HG02588 (cell line): ENCODE measurements around the gene VTI1A.

Experiments
- ATAC-seq: cut with Tn5 transposase; IDR thresholded peaks from one replicate; pipeline ENCODE4 v1.9.1; 2021; ENCODE audit warnings: mild to moderate bottlenecking, moderate library complexity; ENCODE audit not compliant: unreplicated experiment

VTI1A gene

DNA sequence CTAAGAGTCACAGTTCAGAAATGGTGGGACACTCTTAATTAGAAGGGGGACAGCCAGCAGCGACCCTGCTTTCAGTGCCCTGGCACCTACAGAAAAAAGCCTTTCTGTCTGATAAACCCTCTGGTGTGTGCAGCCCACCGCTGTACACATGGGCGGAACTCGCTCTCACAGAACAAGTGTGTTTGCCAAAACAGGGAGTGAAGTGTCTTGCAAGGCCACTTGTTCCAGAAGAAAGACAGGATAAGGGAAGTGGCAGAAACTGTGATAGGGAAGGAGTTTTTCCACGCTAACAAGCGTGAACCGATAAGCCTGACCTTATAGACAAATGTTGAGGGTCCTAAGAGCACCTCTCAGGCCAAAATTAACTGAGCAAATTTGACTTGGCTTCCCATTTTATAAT lies 299.3 kb downstream of the VTI1A start:
- no peak for ATAC-seq

DNA sequence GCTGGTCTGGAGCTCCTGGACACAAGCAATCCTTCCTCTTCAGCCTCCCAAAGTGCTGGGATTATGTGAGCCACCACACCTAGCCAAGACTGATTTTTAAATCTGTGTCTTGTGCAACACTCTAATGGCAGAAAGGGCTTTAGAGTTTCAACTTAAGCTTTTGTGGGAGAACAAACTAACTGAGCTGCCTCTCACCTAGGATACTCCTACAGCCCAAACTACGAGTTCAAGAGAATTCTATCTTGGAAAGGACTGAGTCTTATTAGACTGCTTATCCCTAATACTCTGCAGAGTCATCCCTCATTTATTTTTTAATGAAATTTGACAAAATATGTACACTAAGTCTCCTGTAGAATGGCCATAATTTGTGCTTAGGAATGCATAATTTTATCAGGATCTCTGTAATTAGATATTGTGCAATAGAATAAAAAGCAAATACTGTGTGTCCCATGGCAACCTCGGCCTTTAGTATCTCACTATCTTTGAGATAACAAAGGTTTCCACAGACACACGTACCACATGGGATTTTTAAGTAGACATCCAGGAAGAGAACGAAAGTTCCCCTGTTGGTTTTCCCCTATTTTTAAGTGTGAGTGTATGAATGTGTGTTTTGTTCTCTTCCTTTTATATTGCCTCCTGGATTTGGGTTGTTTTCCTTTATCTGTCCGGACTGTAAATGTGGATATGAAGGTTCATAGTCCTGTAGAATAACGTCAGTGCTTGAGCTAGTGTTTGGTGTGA lies 303.6 kb downstream of the VTI1A start:
- no peak for ATAC-seq

GRCh38 chr10:112751651-112752050 lies 304.6 kb downstream of the VTI1A start:
- ATAC-seq = no peak

DNA sequence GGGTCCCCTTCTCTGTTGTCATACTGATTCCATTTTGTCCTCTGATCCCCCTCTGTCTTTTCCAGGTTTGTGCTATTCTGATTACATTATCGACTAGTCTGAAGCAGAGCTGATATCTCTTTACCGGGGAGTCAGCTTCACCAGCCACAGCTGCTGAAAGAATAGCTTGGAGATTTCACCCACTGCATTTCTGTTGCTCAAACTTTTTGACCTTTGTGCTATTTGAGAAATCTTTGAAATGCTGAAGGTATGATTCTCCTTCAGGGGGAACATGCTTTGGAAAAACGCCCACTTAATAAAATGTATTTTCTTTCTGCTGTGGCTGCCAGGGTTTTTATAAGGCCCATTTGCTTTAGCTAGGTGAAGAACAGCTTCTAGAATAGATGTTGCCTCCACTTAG lies 305.3 kb downstream of the VTI1A start:
- ATAC-seq = no peak

DNA sequence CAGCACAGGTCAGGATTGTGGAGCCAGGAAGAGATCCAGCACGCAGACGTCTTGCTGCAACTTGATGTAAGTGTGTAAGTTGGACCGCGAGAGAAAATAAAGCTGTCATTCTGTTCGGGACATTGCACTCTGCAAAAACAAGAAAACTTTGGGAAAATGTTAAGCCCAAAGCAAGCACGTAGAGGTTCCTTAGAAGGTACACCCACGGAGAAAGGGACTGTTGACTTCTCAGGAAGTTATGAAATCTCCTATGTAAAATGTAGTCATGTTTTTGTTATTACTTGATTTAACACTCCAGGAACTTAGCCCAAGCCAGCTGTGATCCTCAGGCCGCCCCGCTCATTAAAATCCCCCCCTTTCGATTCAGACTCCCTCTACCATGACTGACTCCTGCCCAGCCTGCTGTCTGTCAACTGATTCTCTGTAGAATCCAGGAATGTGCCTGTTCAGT lies 307.0 kb downstream of the VTI1A start:
- no peak for ATAC-seq

- no peak for ATAC-seq
Observed at GRCh38 chr10:112755446-112756234, 308.6 kb downstream of the VTI1A start.

GRCh38 chr10:112756235-112756527 lies 309.2 kb downstream of the VTI1A start:
- ATAC-seq = no peak

- no peak for ATAC-seq
Observed at GRCh38 chr10:112758961-112759360, 311.9 kb downstream of the VTI1A start.

- ATAC-seq = no peak
Observed at GRCh38 chr10:112759496-112759895, 312.5 kb downstream of the VTI1A start.

DNA sequence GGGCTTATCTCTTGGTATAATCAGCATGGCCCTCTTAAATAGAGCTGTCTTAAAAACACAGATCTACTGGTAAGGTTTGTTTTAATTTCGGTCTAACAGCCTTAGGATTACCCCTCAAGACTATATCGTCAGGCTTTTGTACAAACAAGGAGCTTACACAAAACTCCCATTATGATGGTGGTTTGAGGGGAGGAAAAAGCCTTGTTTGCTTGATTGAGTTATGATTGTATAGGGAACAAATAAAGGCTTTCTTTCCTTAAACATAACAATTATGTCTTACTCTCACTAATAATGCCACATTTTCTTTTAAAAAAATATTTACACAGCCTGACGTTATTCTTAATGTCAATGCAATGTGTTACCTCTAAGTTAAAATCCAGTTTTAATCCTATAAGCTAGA lies 314.2 kb downstream of the VTI1A start:
- no peak for ATAC-seq

GRCh38 chr10:112763916-112764520 lies 317.0 kb downstream of the VTI1A start:
- ATAC-seq = no peak

DNA sequence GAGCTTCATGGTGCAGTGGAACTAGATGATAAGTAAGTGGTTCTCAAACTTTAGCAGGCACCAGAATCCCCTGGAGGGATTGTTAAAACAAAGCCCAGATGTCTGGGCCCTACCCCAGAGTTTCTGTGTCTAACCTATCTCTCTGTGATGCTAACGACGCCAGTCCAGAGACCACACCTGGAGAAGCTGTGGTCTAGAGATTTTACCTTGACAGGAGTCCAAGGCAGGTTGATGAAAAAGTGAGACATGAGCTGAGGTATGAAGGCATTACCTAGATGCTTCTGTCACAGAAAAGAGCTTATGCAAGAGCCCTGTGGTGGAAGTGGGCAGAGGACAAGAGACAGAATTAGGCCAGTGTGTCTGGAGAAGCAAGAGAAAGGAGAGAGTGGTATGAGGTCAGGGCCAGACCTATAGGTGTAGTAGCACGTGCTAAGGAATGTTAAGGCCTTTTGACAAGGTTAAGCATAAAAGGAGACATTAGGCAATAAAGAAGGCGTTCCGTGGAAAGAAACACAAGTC lies 318.8 kb downstream of the VTI1A start:
- no peak for ATAC-seq

DNA sequence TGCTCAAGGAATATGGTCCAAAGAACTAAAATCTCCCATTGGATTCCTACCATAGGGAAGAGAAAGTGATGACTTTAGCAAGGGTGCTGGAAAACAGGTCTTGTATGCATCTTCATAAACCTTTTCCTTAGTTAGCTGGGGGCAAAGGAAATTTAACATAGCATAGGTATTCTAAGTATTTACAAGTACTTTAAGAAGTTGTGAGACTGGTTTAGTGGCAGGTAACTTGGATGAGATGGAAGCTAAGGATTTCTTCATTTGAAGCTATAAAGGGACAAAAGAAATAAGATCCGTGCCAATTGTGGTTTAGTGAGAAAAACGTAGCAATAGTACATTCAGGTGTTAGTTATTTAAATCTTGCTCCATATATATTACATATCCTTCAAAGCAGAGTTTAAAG lies 319.6 kb downstream of the VTI1A start:
- ATAC-seq = no peak

DNA sequence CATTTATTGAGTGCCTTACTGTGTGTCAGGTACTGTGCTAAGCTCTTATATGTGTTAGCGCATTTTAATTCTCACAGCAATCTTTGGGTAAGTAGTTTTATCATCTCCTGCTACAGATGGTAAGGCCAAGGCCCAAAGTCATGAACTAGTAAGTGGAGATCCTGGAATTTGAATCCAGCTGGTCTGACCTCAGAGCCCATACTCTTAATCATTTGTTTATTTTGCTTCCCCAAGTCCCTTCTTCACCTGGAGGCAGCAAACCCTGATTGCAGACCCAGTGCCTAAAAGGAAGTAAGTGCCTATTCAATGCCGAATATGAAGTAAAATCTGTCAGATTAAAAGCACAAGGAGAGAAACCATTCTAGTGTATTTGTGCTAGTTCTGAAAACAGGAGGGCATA lies 320.1 kb downstream of the VTI1A start:
- ATAC-seq = no peak

DNA sequence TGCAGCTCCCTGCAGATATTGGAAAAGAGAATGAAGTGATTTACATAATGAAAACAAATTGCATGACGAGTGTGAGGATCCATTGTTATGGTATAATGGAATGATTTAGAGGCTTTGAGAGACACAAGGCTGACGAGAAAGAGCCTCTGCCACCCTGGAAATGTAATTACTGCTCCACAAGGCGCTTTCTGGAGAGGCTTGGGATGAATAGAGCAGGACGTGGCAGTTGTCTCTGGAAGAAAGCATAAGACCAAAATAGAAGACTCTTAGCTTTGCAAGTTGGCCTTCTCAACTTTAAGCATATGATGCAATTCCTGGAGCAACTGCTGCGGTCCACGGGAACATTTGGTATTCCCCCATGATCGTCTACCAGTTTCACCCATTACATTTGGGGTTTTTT lies 321.1 kb downstream of the VTI1A start:
- no peak for ATAC-seq

GRCh38 chr10:112769081-112769480 lies 322.1 kb downstream of the VTI1A start:
- no peak for ATAC-seq

- no peak for ATAC-seq
Observed at GRCh38 chr10:112769611-112770370, 322.8 kb downstream of the VTI1A start.

- no peak for ATAC-seq
Observed at GRCh38 chr10:112771733-112772132, 324.7 kb downstream of the VTI1A start.

DNA sequence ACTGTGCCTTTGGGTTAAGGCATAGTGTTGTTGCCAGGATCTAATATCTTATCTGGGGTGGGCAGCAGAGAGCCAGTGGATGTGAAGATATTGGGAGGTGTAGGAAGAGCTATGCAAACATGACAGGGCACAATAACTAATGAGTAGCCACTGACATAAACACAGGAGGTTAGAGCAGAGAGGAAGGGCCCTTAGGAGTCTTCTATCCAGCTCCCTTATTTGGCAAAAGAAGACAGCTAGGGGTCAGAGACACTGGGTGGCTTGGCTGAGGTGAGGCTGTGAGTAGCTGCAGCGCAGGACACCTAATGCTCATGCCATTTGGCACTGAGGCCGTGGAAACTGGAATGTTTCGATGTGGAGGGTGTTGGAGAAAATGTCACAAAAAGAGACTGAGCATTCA lies 326.8 kb downstream of the VTI1A start:
- no peak for ATAC-seq

DNA sequence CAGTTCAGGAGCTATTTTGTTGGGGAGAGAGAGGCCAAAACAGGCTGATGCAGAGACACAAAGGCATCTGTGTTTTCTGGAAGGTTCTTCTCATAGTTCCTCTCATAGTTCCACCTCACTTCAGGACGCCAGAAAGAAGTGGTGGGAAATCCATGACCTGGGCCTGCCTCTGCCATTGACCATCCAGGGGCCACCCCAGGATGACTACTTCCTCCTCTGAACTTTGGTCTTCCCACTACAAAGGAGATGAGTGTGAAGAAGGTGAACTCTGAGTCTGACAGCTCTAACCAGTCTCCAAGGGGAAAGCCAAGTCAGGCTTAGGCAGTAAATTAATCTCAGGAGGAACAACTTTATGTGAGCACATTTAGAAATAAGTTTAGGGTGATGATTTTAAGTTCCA lies 327.2 kb downstream of the VTI1A start:
- no peak for ATAC-seq

DNA sequence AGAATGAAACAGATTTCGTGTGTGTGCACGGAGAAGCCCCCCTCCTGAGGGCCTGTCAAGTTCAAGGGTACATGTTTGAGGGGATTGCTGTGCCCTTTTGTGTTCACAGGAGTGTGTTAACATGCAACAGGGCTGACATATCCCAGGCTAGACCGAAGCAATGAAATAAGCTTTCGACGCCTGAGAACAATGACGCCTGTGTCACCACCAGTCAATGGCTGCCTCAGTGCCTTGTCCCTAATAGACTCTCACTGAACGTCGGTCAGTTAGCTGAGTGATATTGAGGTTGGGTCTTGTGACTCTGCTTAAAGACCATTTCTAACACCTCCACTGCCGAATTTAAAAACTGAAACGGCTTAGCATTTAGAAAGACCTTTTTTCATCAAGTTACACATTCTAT lies 327.8 kb downstream of the VTI1A start:
- ATAC-seq = no peak
